HG03045 (cell line): Measurements from ENCODE around the gene STXBP5L.
"Not testable (repeated sequence)": the region's sequence is repeated elsewhere in the genome, so short reads cannot be mapped to it uniquely, and the experiment has no call there.

Experiments
- ATAC-seq: cut with Tn5 transposase; IDR thresholded peaks from one replicate; pipeline ENCODE4 v1.9.1; 2021; ENCODE audit warnings: mild to moderate bottlenecking, moderate library complexity; ENCODE audit not compliant: unreplicated experiment

The STXBP5L gene

GRCh38 chr3:121414924-121415323 is 506.9 kb downstream of the STXBP5L start:
- no peak for ATAC-seq

GRCh38 chr3:121418182-121418581 is 510.2 kb downstream of the STXBP5L start:
- no peak for ATAC-seq

GRCh38 chr3:121424549-121424948 is 516.5 kb downstream of the STXBP5L start:
- ATAC-seq, result no peak

- no peak for ATAC-seq
Measured at GRCh38 chr3:121430664-121431215, 522.7 kb downstream of the STXBP5L start.

GRCh38 chr3:121431726-121432517 is 523.9 kb downstream of the STXBP5L start:
- ATAC-seq, result peak; percentile 91

- ATAC-seq, result no peak
Measured at GRCh38 chr3:121436074-121436473, 528.1 kb downstream of the STXBP5L start.

GRCh38 chr3:121436641-121437040 is 528.6 kb downstream of the STXBP5L start:
- no peak for ATAC-seq

- no peak for ATAC-seq
Measured at GRCh38 chr3:121443456-121443855, 535.5 kb downstream of the STXBP5L start.

- not testable (repeated sequence) for ATAC-seq
Measured at GRCh38 chr3:121451752-121452151, 543.7 kb downstream of the STXBP5L start.

GRCh38 chr3:121462565-121462964 is 554.6 kb downstream of the STXBP5L start:
- ATAC-seq, result no peak

GRCh38 chr3:121463745-121464144 is 555.7 kb downstream of the STXBP5L start:
- ATAC-seq, result no peak

- ATAC-seq, result no peak
Measured at GRCh38 chr3:121467085-121467484, 559.1 kb downstream of the STXBP5L start.

- ATAC-seq, result no peak
Measured at GRCh38 chr3:121473001-121473400, 565.0 kb downstream of the STXBP5L start.
